K562 (cell line): Measurements from ENCODE around the gene PLCL2. TPM values are rescaled to one million over a fixed set of nuclear protein-coding genes. Genes with fewer than 3 reads are reported as not detected.

ENCODE experiments used
- ATAC-seq: fragments of 200-7000 bp; cut with Tn5 transposase; 3 replicates; pipeline ENCODE4 v1.9.1; 2020; ENCODE audit warnings: moderate library complexity
- BruUV-seq: library from RNA; stranded (reverse); fragments of 400-500 nt; replicated peaks from 2 replicates; lab custom pipeline; 2021; lab: Mats Ljungman, UMichigan
- CTCF ChIA-PET: fragments of 300-600 bp; formaldehyde crosslinking; extraction: SDS; loops from one replicate; lab custom pipeline; 2021; ENCODE audit warnings: low intra/inter-chr PET ratio; lab: Yijun Ruan, JAX
- POLR2A ChIA-PET: fragments of 300-600, 350-650 bp; sonication (Branson Sonifier 250); formaldehyde crosslinking; extraction: SDS; loops from one replicate; lab custom pipeline; 2021; ENCODE audit warnings: antibody characterized with exemption, inconsistent platforms; lab: Yijun Ruan, JAX
- DNase-seq, 4 experiments: peaks; one replicate each; pipeline versions ENCODE4 v3.0.0 to v3.0.0-alpha.2; 2011 to 2018; ENCODE audit warnings: low spot score in 3 of 4, mixed read lengths in 3 of 4; ENCODE audit errors: extremely low read depth in 1 of 4
- FAIRE-seq: peaks from 2 replicates; lab custom pipeline; 2011; peaks lifted over from hg19 to GRCh38; lab: Jason Lieb, UNC
- H2AFZ ChIP-seq: 2 replicates; pipeline ENCODE4 v1.6.0; 2011; ENCODE audit warnings: low read depth, low read length, control low read depth, inconsistent platforms
- H3K27ac ChIP-seq: fragments of 200-600 bp; 3 replicates; pipeline ENCODE4 v1.8.0; 2011; ENCODE audit warnings: low read depth, mild to moderate bottlenecking, control low read depth, inconsistent platforms, low read length, moderate library complexity, mixed read lengths; ENCODE audit errors: extremely low read depth
- H3K27me3 ChIP-seq, 2 experiments: fragments of 300-600 bp in 1 of 2; 2 replicates in 1 of 2; 3 replicates in 1 of 2; pipeline versions ENCODE4 v1.6.0 to v1.8.0; 2011; ENCODE audit warnings: inconsistent platforms in 2 of 2, low read length in 2 of 2, mild to moderate bottlenecking in 1 of 2, mixed read lengths in 1 of 2, moderate library complexity in 1 of 2; ENCODE audit not compliant: control insufficient read depth in 2 of 2, insufficient read depth in 2 of 2
- H3K36me3 ChIP-seq: fragments of 300-600 bp; 3 replicates; pipeline ENCODE4 v1.8.0; 2011; ENCODE audit warnings: mild to moderate bottlenecking, low read length, inconsistent platforms; ENCODE audit not compliant: control insufficient read depth, insufficient read depth
- H3K4me1 ChIP-seq, 2 experiments: fragments of 200-600 bp in 1 of 2; replicated peaks in 1 of 2; 2 replicates in 1 of 2; 3 replicates in 1 of 2; pipeline versions ENCODE4 v1.5.1 to v1.8.0; 2011; ENCODE audit warnings: inconsistent platforms in 2 of 2, low read length in 2 of 2, mild to moderate bottlenecking in 1 of 2, mixed read lengths in 1 of 2, moderate library complexity in 1 of 2; ENCODE audit not compliant: control insufficient read depth in 2 of 2, insufficient read depth in 2 of 2
- H3K4me2 ChIP-seq: 2 replicates; pipeline ENCODE4 v1.6.1; 2011; ENCODE audit warnings: low read length, control low read depth, inconsistent platforms, mixed read lengths; ENCODE audit not compliant: insufficient read depth
- H3K4me3 ChIP-seq: fragments of 200-600 bp; sonication (generic), shearing (Covaris generic); 2 replicates; pipeline ENCODE4 v1.5.1; 2016; ENCODE audit warnings: control low read depth, inconsistent platforms
- H3K79me2 ChIP-seq: fragments of 200-600 bp; 3 replicates; pipeline ENCODE4 v1.8.0; 2011; ENCODE audit warnings: low read length, inconsistent platforms; ENCODE audit not compliant: control insufficient read depth, insufficient read depth
- H3K9ac ChIP-seq, 2 experiments: 2 replicates each; pipeline versions ENCODE4 v1.6.0 to v1.6.1; 2011; ENCODE audit warnings: low read depth in 2 of 2, low read length in 2 of 2, control low read depth in 1 of 2, inconsistent platforms in 1 of 2, mild to moderate bottlenecking in 1 of 2, mixed read lengths in 1 of 2; ENCODE audit not compliant: insufficient read depth in 1 of 2
- H3K9me1 ChIP-seq: one replicate; pipeline ENCODE4 v1.6.0; 2011; ENCODE audit warnings: inconsistent platforms, mild to moderate bottlenecking, low read length, moderate library complexity; ENCODE audit not compliant: control insufficient read depth, insufficient read depth
- H3K9me3 ChIP-seq: replicated peaks from 2 replicates; pipeline ENCODE4 v1.5.1; 2011; ENCODE audit warnings: low read depth, low read length, inconsistent platforms; ENCODE audit not compliant: control insufficient read depth, insufficient read depth
- H4K20me1 ChIP-seq: replicated peaks from 2 replicates; pipeline ENCODE4 v1.6.1; 2011; ENCODE audit warnings: low read length, inconsistent platforms, mixed read lengths; ENCODE audit not compliant: control insufficient read depth, insufficient read depth
- ARID1B ChIP-seq: fragments of 450-650 bp; IDR thresholded peaks from 2 replicates; pipeline ENCODE4 v1.6.1; 2016; ENCODE audit warnings: antibody characterized with exemption, mild to moderate bottlenecking, inconsistent platforms
- BMI1 ChIP-seq: fragments of 150-350 bp; IDR thresholded peaks from 2 replicates; pipeline ENCODE4 v1.6.1; 2014; ENCODE audit warnings: low read length
- CREM ChIP-seq: IDR thresholded peaks from 2 replicates; pipeline ENCODE4 v1.6.1; 2014; ENCODE audit warnings: antibody characterized with exemption, low read depth
- DDX20 ChIP-seq: fragments of 450-650 bp; IDR thresholded peaks from 2 replicates; pipeline ENCODE4 v1.6.1; 2016; ENCODE audit warnings: missing genetic modification characterization, low read depth, mild to moderate bottlenecking, missing compliant biosample characterization, moderate library complexity
- DLX4 ChIP-seq: fragments of 250-450 bp; sonication (Bioruptor Pico); IDR thresholded peaks from 2 replicates; pipeline ENCODE4 v1.6.1; 2021; ENCODE audit warnings: mild to moderate bottlenecking
- GMEB1 ChIP-seq: fragments of 250-450 bp; sonication (Bioruptor Pico); IDR thresholded peaks from 2 replicates; pipeline ENCODE4 v1.4.0; 2020; ENCODE audit warnings: mild to moderate bottlenecking
- HDAC8 ChIP-seq: fragments of 450-650 bp; IDR thresholded peaks from 2 replicates; pipeline ENCODE4 v1.6.1; 2016; ENCODE audit warnings: mild to moderate bottlenecking, missing genetic modification characterization, moderate library complexity, missing compliant biosample characterization
- KDM1A ChIP-seq, 2 experiments: fragments of 450-650 bp; IDR thresholded peaks; 2 replicates each; pipeline ENCODE4 v1.6.1; 2016; ENCODE audit warnings: mild to moderate bottlenecking in 2 of 2
- MIER1 ChIP-seq: fragments of 450-650 bp; IDR thresholded peaks from 2 replicates; pipeline ENCODE4 v1.6.1; 2016; ENCODE audit warnings: antibody characterized with exemption, mild to moderate bottlenecking, low read depth
- NEUROD1 ChIP-seq: fragments of 150-350 bp; IDR thresholded peaks from 2 replicates; pipeline ENCODE4 v1.6.1; 2014; ENCODE audit warnings: borderline replicate concordance, low read length, low read depth; ENCODE audit not compliant: partially characterized antibody
- PRMT5 ChIP-seq: sonication (generic); formaldehyde crosslinking; IDR thresholded peaks from 2 replicates; pipeline ENCODE4 v1.5.0; 2020; ENCODE audit warnings: missing genetic modification reagents
- PTRF ChIP-seq: fragments of 450-650 bp; IDR thresholded peaks from 2 replicates; pipeline ENCODE4 v1.6.1; 2016; ENCODE audit warnings: mild to moderate bottlenecking, missing genetic modification characterization, missing compliant biosample characterization
- SAFB2 ChIP-seq: fragments of 200-400 bp; formaldehyde crosslinking; IDR thresholded peaks from 2 replicates; pipeline ENCODE4 v1.6.1; 2018; ENCODE audit warnings: borderline replicate concordance, low read length, low read depth, moderate library complexity; ENCODE audit not compliant: severe bottlenecking
- SUPT5H ChIP-seq: fragments of 450-650 bp; IDR thresholded peaks from 2 replicates; pipeline ENCODE4 v1.6.1; 2016
- ZKSCAN3 ChIP-seq: fragments of 250-450 bp; sonication (Bioruptor Pico); IDR thresholded peaks from 2 replicates; pipeline ENCODE4 v1.4.0; 2020
- ZNF165 ChIP-seq: fragments of 250-450 bp; sonication (Bioruptor Pico); IDR thresholded peaks from 2 replicates; pipeline ENCODE4 v1.4.0; 2020; ENCODE audit warnings: borderline replicate concordance
- ZNF57 ChIP-seq: fragments of 450-650 bp; formaldehyde crosslinking; IDR thresholded peaks from 2 replicates; pipeline ENCODE4 v1.4.0; 2020; ENCODE audit warnings: mild to moderate bottlenecking, moderate library complexity
- WGBS: fragments of 100-300 bp; shearing (Covaris generic); methylation state at CpG from one replicate; pipeline ENCODE4 v1.1.6; 2016; ENCODE audit warnings: low coverage, mixed read lengths; ENCODE audit not compliant: insufficient coverage; ENCODE audit errors: missing lambda C conversion rate; 5-methylcytosine and 5-hydroxymethylcytosine counted together
- in situ Hi-C: fragments of 300-500 bp; cut with MboI; formaldehyde crosslinking; loops from 4 replicates; pipeline ENCODE4 v1.15.0; 2018; ENCODE audit warnings: inconsistent platforms, mixed read lengths
- intact Hi-C: fragments of 100-400 bp; cut with micrococcal nuclease; formaldehyde crosslinking; loops from 2 replicates; pipeline ENCODE4 v1.14.2; 2022
- polyA plus RNA-seq, 8 experiments: library from polyadenylated mRNA; depleted of rRNA in 4 of 8; stranded (reverse) in 5 of 8; unstranded in 3 of 8; fragments of >200 nt; fragmentation: Nextera tagmentation in 2 of 8; fragmentation: Illumina TruSeq in 1 of 8; extraction: Ambion mirVana in 2 of 8; extraction: Trizol in 1 of 8; gene quantifications; 2 replicates each; pipeline versions ENCODE4 v1.2.1 to v1.2.3, GENCODE V29; 2011 to 2014; ENCODE audit warnings: inconsistent platforms in 1 of 8, missing spikeins in 1 of 8
- total RNA-seq, 7 experiments: library from RNA; depleted of rRNA in 6 of 7; stranded (reverse); fragments of >200 nt in 6 of 7; fragmentation: Illumina TruSeq in 2 of 7; extraction: Trizol in 2 of 7; gene quantifications; 2 replicates each; pipeline versions ENCODE4 v1.2.1 to v1.2.3, GENCODE V29; 2011 to 2021; ENCODE audit warnings: low replicate concordance in 1 of 7
- TF ChIP-seq, protein P1 (sequence below): sonication (generic); formaldehyde crosslinking; IDR thresholded peaks from 2 replicates; pipeline ENCODE4 v1.8.0; 2022; ENCODE audit warnings: mild to moderate bottlenecking, missing genetic modification reagents

PLCL2 gene
- total and polyA plus RNA-seq, 9 of the 15 experiments (the other 6 are each of a cell fraction or from before 2014, with no cell fraction given) = 0.03 to 0.18 (median 0.11) TPM; not detected in 2

DNA sequence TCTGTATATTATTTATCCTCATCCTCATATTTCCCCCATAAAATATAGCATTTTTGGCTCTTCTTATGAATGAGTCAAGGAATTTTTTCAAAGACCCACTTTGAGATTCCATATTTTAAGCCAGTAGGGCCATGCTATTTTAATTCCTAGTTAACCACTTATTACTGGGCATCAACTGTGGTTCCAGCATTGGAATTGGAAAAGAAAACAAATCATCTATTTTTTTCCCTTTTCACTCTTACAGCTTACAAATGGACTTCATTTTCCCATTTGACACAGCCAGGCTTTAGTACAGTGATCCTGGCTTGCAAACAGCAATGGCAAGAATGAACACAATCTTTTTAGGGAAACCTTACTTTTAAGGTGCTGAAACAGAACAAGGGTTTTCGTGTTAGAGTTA lies 19.4 kb upstream of the PLCL2 start:
- H3K9ac ChIP-seq = no peak overlapping the region
- no peak for ATAC-seq
- in situ Hi-C loops = no loop called here
- no peaks in the 10 kb centered on the region for H3K9me3 ChIP-seq
- BruUV-seq = no TSS peak
- TF ChIP-seq ZKSCAN3 (no peak), CREM (no peak), ZNF165 (CRISPR knock-in tag) (no peak), DDX20 (tag) (no peak), SAFB2 (no peak), BMI1 (no peak), DLX4 (CRISPR knock-in tag) (no peak), ARID1B (no peak), HDAC8 (tag) (no peak), MIER1 (no peak), PRMT5 (no peak), SUPT5H (no peak), GMEB1 (CRISPR knock-in tag) (no peak), NEUROD1 (no peak), PTRF (tag) (no peak), KDM1A (IDR thresholded peaks at IDR 0.05) (no peak), ZNF57 (CRISPR knock-in tag) (no peak)
- TF ChIP-seq, protein P1, sequence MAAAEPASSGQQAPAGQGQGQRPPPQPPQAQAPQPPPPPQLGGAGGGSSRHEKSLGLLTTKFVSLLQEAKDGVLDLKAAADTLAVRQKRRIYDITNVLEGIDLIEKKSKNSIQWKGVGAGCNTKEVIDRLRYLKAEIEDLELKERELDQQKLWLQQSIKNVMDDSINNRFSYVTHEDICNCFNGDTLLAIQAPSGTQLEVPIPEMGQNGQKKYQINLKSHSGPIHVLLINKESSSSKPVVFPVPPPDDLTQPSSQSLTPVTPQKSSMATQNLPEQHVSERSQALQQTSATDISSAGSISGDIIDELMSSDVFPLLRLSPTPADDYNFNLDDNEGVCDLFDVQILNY (CRISPR knock-in tag) = no peak
- WGBS = 5% methylated on average over 1 of the region's 1 CpG
- H3K79me2 ChIP-seq = no peaks in the 10 kb centered on the region
- POLR2A ChIA-PET = interaction anchor here (1.0 kb wide), 1 partner anchor 324 kb away, joined by 3 read pairs; no protein-coding TSS in a partner anchor
- H3K4me3 ChIP-seq = no peak overlapping the region
- no peak overlapping the region for H3K4me2 ChIP-seq
- no peaks in the 10 kb centered on the region for H3K36me3 ChIP-seq
- intact Hi-C loops = no loop called here
- no peaks in the 10 kb centered on the region for H4K20me1 ChIP-seq
- H3K27me3 ChIP-seq = peaks cover 2 to 5% of the 10 kb centered on the region in 2 experiments; a peak in 2 of 5 replicates
- no peaks in the 10 kb centered on the region for H3K9me1 ChIP-seq
- H3K4me1 ChIP-seq = no peaks in the 10 kb centered on the region
- H3K27ac ChIP-seq = no peak overlapping the region
- CTCF ChIA-PET = no interaction called here
- DNase-seq = no peak
- no peak for FAIRE-seq
- H2AFZ ChIP-seq = no peak overlapping the region
